ENCODE data around the gene ADCY7.

GRCh38 chr16:50251375-50252081 lies 14.8 kb upstream of the ADCY7 start:
- TF ChIP-seq CTCF (IDR thresholded peaks at IDR 0.05) (no peak), EP300 (IDR thresholded peaks at IDR 0.05) (no peak), POLR2A (IDR thresholded peaks at IDR 0.05) (no peak)
